H9 (cell line): ENCODE results near the gene ALOX12. TPM values are rescaled to one million over a fixed set of nuclear protein-coding genes. Genes with fewer than 3 reads are reported as not detected.

Source experiments
- DNase-seq: peaks from one replicate; pipeline ENCODE4 v3.0.0-alpha.2; 2017
- H2AFZ ChIP-seq: one replicate; pipeline ENCODE4 v1.6.1; 2013; ENCODE audit warnings: mild to moderate bottlenecking, low read length, control low read depth, moderate library complexity
- H2AK5ac ChIP-seq: 2 replicates; pipeline ENCODE4 v1.6.1; 2013; ENCODE audit warnings: low read length, control low read depth, mixed read lengths; ENCODE audit not compliant: insufficient read length
- H2BK120ac ChIP-seq: one replicate; pipeline ENCODE4 v1.6.1; 2013; ENCODE audit warnings: low read depth, mild to moderate bottlenecking, low read length, control low read depth, inconsistent platforms; ENCODE audit not compliant: poor library complexity, severe bottlenecking
- H2BK12ac ChIP-seq: 2 replicates; pipeline ENCODE4 v1.6.1; 2013; ENCODE audit warnings: low read length, control low read depth, mixed read lengths, low read depth; ENCODE audit not compliant: insufficient read length
- H2BK15ac ChIP-seq: 2 replicates; pipeline ENCODE4 v1.6.1; 2013; ENCODE audit warnings: low read depth, low read length, control low read depth
- H2BK20ac ChIP-seq: one replicate; pipeline ENCODE4 v1.6.1; 2013; ENCODE audit warnings: low read depth, mild to moderate bottlenecking, low read length, control low read depth, inconsistent platforms; ENCODE audit not compliant: poor library complexity, severe bottlenecking
- H2BK5ac ChIP-seq: 2 replicates; pipeline ENCODE4 v1.6.1; 2013; ENCODE audit warnings: low read length, control low read depth, mixed read lengths; ENCODE audit not compliant: insufficient read length
- H3K14ac ChIP-seq: 2 replicates; pipeline ENCODE4 v1.6.1; 2013; ENCODE audit warnings: low read length, control low read depth; ENCODE audit not compliant: insufficient read depth
- H3K18ac ChIP-seq: 2 replicates; pipeline ENCODE4 v1.6.1; 2013; ENCODE audit warnings: low read depth, mild to moderate bottlenecking, mixed read lengths, low read length, control low read depth; ENCODE audit not compliant: insufficient read length
- H3K23ac ChIP-seq: 2 replicates; pipeline ENCODE4 v1.6.1; 2013; ENCODE audit warnings: low read length, control low read depth, mixed read lengths, low read depth; ENCODE audit not compliant: insufficient read length
- H3K23me2 ChIP-seq: 2 replicates; pipeline ENCODE4 v1.6.1; 2013; ENCODE audit warnings: low read depth, mild to moderate bottlenecking, mixed read lengths, low read length, control low read depth; ENCODE audit not compliant: insufficient read length, poor library complexity, severe bottlenecking
- H3K27ac ChIP-seq: 2 replicates; pipeline ENCODE4 v1.5.1; 2013; ENCODE audit warnings: low read length, control low read depth, mixed read lengths, low read depth; ENCODE audit not compliant: insufficient read length
- H3K27me3 ChIP-seq: 2 replicates; pipeline ENCODE4 v1.6.1; 2013; ENCODE audit warnings: low read length, control low read depth, inconsistent platforms; ENCODE audit not compliant: insufficient read depth
- H3K4ac ChIP-seq: 2 replicates; pipeline ENCODE4 v1.6.1; 2013; ENCODE audit warnings: low read depth, mild to moderate bottlenecking, control low read depth, inconsistent platforms, low read length, moderate library complexity
- H3K4me1 ChIP-seq: 2 replicates; pipeline ENCODE4 v1.6.1; 2013; ENCODE audit warnings: low read length, control low read depth, inconsistent platforms; ENCODE audit not compliant: insufficient read depth
- H3K4me2 ChIP-seq: 2 replicates; pipeline ENCODE4 v1.6.1; 2013; ENCODE audit warnings: low read length, control low read depth, mixed read lengths; ENCODE audit not compliant: insufficient read length, insufficient read depth
- H3K56ac ChIP-seq: 2 replicates; pipeline ENCODE4 v1.6.1; 2013; ENCODE audit warnings: low read depth, mild to moderate bottlenecking, mixed read lengths, low read length, control low read depth; ENCODE audit not compliant: insufficient read length
- H3K79me1 ChIP-seq: 2 replicates; pipeline ENCODE4 v1.6.1; 2013; ENCODE audit warnings: low read depth, mild to moderate bottlenecking, moderate library complexity, low read length, control low read depth, inconsistent platforms; ENCODE audit not compliant: insufficient read depth, poor library complexity, severe bottlenecking
- H3K79me2 ChIP-seq: 2 replicates; pipeline ENCODE4 v1.6.1; 2013; ENCODE audit warnings: low read length, control low read depth, inconsistent platforms; ENCODE audit not compliant: insufficient read depth
- H3K9ac ChIP-seq: 2 replicates; pipeline ENCODE4 v1.6.1; 2013; ENCODE audit warnings: low read length, control low read depth, mixed read lengths; ENCODE audit not compliant: insufficient read length; ENCODE audit errors: extremely low read depth
- H3K9me3 ChIP-seq: one replicate; pipeline ENCODE4 v1.6.1; 2013; ENCODE audit warnings: low read depth, low read length, inconsistent platforms; ENCODE audit not compliant: control insufficient read depth
- H3T11ph ChIP-seq: one replicate; pipeline ENCODE4 v1.6.1; 2013; ENCODE audit warnings: mild to moderate bottlenecking, low read length, control low read depth, inconsistent platforms
- H4K20me1 ChIP-seq: one replicate; pipeline ENCODE4 v1.6.1; 2013; ENCODE audit not compliant: control insufficient read depth, insufficient read length, insufficient read depth
- H4K5ac ChIP-seq: 2 replicates; pipeline ENCODE4 v1.6.1; 2013; ENCODE audit warnings: low read depth, mild to moderate bottlenecking, mixed read lengths, low read length, control low read depth; ENCODE audit not compliant: insufficient read length
- H4K8ac ChIP-seq: replicated peaks from 2 replicates; pipeline ENCODE4 v1.6.1; 2013; ENCODE audit warnings: low read length, control low read depth, mixed read lengths, low read depth; ENCODE audit not compliant: insufficient read length
- H4K91ac ChIP-seq: 2 replicates; pipeline ENCODE4 v1.6.1; 2013; ENCODE audit warnings: low read depth, mild to moderate bottlenecking, moderate library complexity, mixed read lengths, low read length, control low read depth; ENCODE audit not compliant: insufficient read length
- H3K27ac Mint-ChIP-seq, 3 experiments: 2 replicates in 2 of 3; 3 replicates in 1 of 3; pipeline ENCODE4 v1.8.0; 2020 to 2021; ENCODE audit warnings: mixed read lengths in 3 of 3, mild to moderate bottlenecking in 1 of 3, moderate library complexity in 1 of 3
- H3K27me3 Mint-ChIP-seq: 2 replicates; pipeline ENCODE4 v1.8.0; 2021; ENCODE audit warnings: low read depth, mild to moderate bottlenecking, moderate library complexity, mixed read lengths
- H3K36me3 Mint-ChIP-seq, 3 experiments: 2 replicates in 2 of 3; 3 replicates in 1 of 3; pipeline ENCODE4 v1.8.0; 2020 to 2021; ENCODE audit warnings: low read depth in 3 of 3, mixed read lengths in 3 of 3; ENCODE audit not compliant: insufficient read depth in 1 of 3
- H3K4me1 Mint-ChIP-seq, 2 experiments: 2 replicates each; pipeline ENCODE4 v1.8.0; 2020; ENCODE audit warnings: mixed read lengths in 2 of 2
- H3K4me3 Mint-ChIP-seq, 2 experiments: 2 replicates in 1 of 2; 3 replicates in 1 of 2; pipeline ENCODE4 v1.8.0; 2020 to 2021; ENCODE audit warnings: mild to moderate bottlenecking in 2 of 2, mixed read lengths in 2 of 2, moderate library complexity in 1 of 2
- H3K9me3 Mint-ChIP-seq, 2 experiments: 2 replicates in 1 of 2; 3 replicates in 1 of 2; pipeline ENCODE4 v1.8.0; 2020; ENCODE audit warnings: mild to moderate bottlenecking in 2 of 2, mixed read lengths in 2 of 2, moderate library complexity in 1 of 2
- CTCF ChIP-seq: fragments of 200-600 bp; sonication (generic); conservative IDR thresholded peaks from 3 replicates; pipeline ENCODE4 v1.8.0; 2021; ENCODE audit warnings: antibody characterized with exemption, mild to moderate bottlenecking
- WGBS: extraction: QIAGEN DNeasy Blood & Tissue Kit; methylation state at CpG from one replicate; pipeline ENCODE4 v1.1.7; 2013; ENCODE audit warnings: missing lambda C conversion rate, low lambda C conversion rate, mixed read lengths; ENCODE audit not compliant: insufficient read length; ENCODE audit errors: extremely low coverage; 5-methylcytosine and 5-hydroxymethylcytosine counted together
- total RNA-seq: library from RNA; stranded (reverse); gene quantifications from 2 replicates; pipeline ENCODE4 v1.2.1, GENCODE V29; 2021

Gene ALOX12
- total RNA-seq, 1 experiment from 2014 or later, result 0.81 TPM

- peak overlapping the region; percentile 74 to 80; a peak in 4 of 5 replicates for H3K4me3 Mint-ChIP-seq
- H3K9me3 Mint-ChIP-seq, result no peaks in the 10 kb centered on the region
These were observed 585 bp downstream of the ALOX12 start for GRCh38 chr17:6996256-6997011.

More at GRCh38 chr17:6996256-6997011, 585 bp downstream of the ALOX12 start:
- Histone ChIP-seq H3K79me2 (no peaks in the 10 kb centered on the region), H3K4me1 (no peaks in the 10 kb centered on the region), H3K27ac (no peak overlapping the region), H3K4me2 (peak overlapping the region; percentile 52), H4K20me1 (no peaks in the 10 kb centered on the region), H4K5ac (no peak overlapping the region), H3K23ac (no peak overlapping the region), H3K18ac (no peak overlapping the region), H3K27me3 (peaks cover 2% of the 10 kb centered on the region; the same call in 1 of the 2 replicates), H3K14ac (no peak overlapping the region), H2AK5ac (no peak overlapping the region), H3K79me1 (no peaks in the 10 kb centered on the region), H2BK12ac (no peak overlapping the region), H3K9ac (no peak overlapping the region), H2BK20ac (no peak overlapping the region), H2BK5ac (no peak overlapping the region), H3T11ph (no peak overlapping the region), H2AFZ (no peak overlapping the region), H3K4ac (no peak overlapping the region), H2BK120ac (no peak overlapping the region), H2BK15ac (no peak overlapping the region), H3K56ac (no peak overlapping the region), H4K91ac (no peak overlapping the region), H4K8ac (no peak overlapping the region), H3K9me3 (no peaks in the 10 kb centered on the region), H3K23me2 (peaks cover 8% of the 10 kb centered on the region)
- TF ChIP-seq CTCF, result no peak
- DNase-seq, result peak; percentile 77
- peaks cover 2 to 4% of the 10 kb centered on the region in 2 experiments; a peak in 3 of 4 replicates for H3K4me1 Mint-ChIP-seq
- H3K36me3 Mint-ChIP-seq, result peaks cover 13 to 39% (median 16%) of the 10 kb centered on the region in 3 experiments; a peak in 6 of 7 replicates
- no CpG with 5 or more reads among the region's 58 CpGs for WGBS
- H3K27ac Mint-ChIP-seq, result no peak overlapping the region
- H3K27me3 Mint-ChIP-seq, result peaks cover 49% of the 10 kb centered on the region
